HTR-8/SVneo (cell line): ENCODE measurements around the gene GABPB2.

ENCODE experiments used
- DNase-seq: peaks from one replicate; pipeline ENCODE4 v3.0.0; 2011; ENCODE audit warnings: low spot score, mixed read lengths; ENCODE audit not compliant: insufficient read length
- FAIRE-seq: peaks from 2 replicates; lab custom pipeline; 2011; peaks lifted over from hg19 to GRCh38; lab: Jason Lieb, UNC

GABPB2 gene

DNA sequence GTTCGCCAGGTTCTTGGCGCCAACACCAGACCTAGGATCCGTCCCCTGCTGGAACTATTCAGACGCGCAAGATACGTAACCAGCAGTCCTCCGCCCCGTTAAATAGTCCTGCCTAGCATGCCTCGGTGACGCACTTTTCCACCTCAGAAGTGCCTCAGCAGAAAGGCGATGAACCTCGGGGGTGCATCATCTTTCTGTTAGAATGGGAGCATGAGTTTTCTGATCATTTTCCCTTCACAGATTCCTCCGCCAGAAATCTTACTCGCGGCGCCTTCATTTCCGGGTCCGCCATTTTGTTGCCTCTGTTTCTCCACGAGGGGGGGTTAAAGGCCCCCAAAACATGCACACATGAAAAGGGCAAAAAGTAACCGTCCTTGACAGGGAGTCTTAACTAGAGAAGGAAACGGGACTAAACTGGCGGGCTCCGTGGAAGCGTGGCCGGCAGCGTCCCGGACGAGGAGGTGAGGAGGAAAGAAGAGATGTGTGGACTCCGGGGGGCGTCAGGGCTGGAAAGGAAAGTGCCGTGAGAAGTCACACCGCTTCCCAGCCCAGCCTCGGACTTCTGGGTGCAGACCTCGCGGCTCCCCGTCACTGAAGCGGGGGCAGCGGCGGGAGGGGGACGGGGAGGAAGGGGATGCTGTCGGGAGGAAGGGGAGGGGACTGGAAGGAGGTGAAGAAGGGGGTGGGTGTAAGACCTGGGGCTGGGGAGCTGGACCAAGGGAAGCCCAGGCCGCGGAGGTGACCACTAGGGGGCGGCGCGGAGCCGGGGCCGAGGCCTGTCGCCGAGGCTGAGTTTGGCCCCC lies at the start of gene GABPB2:
Gene GABPB2, plus strand, starts transcription at position 288 of the 803 bp plus-strand sequence. CDS start 17,429 bp downstream, outside the sequence.
- DNase-seq (peak; percentile 84), FAIRE-seq (peak; percentile 64)

DNA sequence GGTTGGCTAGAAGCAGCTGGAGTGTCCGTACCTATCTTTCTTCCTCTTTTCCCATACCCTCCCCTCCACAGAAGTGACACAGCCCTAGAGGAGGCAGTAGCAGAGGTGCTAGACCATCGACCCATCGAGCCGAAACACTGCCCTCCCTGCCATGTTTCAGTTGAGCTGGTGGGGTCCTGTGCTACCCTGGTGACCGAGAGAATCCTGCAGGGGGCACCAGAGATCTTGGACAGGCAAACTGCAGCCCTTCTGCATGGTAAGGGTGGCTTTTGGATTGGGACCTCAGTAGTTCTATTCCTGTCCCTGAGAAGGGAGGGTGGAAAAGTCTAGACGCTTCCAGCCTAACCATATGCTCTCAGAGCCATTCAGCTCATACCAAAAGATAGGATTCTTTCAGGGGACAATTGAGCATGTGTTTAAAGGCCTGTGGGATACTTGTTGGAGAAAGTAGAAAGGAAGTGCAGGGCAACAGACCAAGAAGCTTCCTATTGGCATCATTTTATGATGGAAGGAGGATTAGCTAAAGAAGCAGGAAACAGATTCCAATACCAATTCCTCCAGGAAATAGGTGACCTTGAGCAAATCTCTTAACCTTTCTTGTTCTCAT lies 45.9 kb upstream of the GABPB2 start:
- DNase-seq (peak; percentile 54), FAIRE-seq (no peak)

DNA sequence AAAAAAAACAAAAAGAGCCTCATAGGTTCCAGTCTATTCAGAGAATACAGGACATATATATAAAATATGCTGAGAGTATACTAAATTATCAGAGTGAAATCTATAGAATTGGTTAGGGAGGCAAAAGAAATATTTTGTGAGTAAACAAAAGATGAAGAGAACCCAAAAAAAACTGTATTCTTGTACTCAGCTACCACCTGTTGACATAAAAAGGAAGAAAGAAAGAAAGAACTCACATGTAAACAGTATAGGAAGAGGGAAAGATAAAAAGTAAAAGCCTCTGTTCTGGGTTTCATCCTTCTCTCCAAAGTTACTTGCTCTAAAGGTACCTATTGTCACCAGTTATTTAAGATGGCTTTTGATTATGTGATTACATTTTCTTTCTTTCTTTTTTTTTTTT lies 44.1 kb upstream of the GABPB2 start:
- DNase-seq (no peak), FAIRE-seq (no peak)

DNA sequence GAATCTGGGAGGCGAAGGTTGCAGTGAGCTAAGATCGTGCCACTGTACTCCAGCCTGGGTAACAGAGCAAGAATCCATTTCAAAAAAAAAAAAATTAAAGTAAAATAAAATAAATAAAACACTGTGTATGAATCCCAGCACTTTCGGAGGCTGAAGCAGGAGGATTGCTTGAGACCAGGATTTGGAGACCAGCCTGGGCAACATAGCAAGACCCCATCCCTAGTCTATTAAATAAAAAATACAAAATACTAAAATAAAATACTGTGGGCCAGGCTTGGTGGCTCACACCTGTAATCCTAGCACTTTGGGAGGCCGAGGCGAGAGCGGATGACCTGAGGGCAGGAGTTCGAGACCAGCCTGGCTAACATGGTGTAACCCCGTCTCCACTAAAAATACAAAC lies 38.4 kb upstream of the GABPB2 start:
- FAIRE-seq (no peak), DNase-seq (no peak)

DNA sequence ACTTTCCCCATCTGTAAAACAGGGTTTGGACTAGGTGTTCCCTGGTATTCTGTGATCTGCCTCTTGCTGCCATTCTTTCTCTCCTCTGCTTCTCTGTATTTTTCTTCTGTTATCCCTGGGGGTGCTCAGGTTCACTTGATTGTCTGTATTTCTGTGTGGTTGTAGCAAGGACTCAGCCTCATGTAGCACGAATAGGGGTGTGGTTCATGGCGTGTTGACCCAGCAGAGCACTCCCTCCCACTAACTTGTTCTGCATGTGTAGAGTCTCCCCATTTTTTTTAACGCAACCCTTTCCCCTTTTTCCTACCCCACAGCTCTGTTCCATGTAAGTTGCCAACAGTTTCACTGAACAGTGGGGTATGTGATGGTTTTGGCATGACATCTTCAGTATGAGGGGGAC lies 35.4 kb upstream of the GABPB2 start:
- DNase-seq: no peak
- no peak for FAIRE-seq

DNA sequence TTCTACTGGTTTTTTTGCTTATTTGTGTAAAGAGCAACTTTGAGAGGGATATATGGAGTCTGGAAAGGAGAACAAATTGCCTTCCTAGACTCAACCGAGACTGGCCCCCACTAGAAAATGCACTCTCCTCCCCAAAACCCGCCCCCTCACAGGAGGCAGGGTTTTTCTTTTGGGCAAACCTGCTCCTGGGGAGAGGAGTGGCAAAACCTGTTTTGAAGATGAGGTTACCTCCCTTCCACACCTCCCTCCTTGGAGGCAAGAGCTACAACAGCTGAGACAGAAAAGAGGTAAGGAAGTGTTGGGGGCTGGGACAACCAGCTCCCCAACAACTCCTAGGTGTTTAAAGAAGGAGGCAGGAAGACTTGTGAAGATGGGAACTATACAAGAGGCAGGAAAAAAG lies 34.2 kb upstream of the GABPB2 start, which contains the start of gene BNIPL:
Gene BNIPL, plus strand, starts transcription at position 231 of the 400 bp plus-strand sequence. Its CDS starts 140 bp downstream, at position 371.
- DNase-seq: no peak
- FAIRE-seq: no peak

DNA sequence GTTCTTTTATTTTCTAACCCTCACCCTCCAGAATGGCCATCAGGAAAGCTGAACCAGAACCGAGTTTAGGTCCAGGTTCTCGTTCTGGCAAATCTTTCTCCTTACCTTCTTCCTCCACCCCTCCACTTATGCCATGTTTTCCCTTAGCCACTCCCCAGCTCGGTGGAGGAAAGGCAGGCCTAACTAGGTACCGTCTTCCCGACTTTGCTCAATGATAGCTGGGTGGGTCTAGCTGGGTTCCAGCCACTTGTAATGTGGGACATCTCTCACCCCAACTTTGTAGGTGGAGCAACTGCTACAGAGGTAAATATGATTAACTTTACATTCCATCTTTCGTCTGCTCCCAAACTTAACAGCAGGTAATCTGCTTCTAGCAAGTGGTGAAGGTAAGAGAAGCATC lies 33.5 kb upstream of the GABPB2 start:
- FAIRE-seq (no peak), DNase-seq (no peak)

DNA sequence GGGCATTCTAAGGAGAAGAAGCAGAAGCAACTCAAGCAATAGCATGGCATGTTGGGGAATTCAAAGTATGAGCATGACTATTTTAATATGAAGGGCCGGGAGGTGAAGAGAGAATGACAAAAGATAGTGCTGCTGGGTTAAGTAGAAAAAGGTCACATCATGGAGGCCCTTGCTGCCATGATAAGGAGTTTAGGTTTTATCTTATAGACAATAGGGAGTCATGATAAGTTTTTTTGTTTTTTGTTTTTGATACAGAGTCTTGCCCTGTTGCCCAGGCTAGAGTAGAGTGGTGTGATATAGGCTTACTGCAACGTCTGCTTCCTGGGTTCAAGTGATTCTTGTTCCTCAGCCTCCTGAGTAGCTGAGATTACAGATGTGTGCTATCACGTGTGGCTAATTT lies 31.0 kb upstream of the GABPB2 start:
- FAIRE-seq (no peak), DNase-seq (no peak)

DNA sequence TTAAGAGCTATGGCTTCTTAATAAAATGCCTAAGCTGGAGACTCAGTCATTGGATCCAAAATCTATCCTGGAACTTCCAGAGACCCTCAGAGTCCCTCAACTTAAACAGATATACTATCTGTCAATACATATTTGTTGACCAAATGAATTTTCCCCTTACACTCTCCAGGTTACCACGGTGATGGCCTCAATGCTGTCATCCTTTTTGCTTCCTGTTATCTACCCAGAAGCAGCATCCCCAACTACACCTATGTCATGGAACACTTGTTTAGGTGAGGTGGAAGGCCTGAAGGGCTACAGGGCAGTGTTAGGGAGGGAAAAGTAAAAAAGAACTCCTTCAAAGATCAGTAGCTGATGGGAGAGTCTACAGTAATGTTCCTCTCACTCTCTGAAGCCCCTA lies 27.4 kb upstream of the GABPB2 start:
- DNase-seq (no peak), FAIRE-seq (no peak)

DNA sequence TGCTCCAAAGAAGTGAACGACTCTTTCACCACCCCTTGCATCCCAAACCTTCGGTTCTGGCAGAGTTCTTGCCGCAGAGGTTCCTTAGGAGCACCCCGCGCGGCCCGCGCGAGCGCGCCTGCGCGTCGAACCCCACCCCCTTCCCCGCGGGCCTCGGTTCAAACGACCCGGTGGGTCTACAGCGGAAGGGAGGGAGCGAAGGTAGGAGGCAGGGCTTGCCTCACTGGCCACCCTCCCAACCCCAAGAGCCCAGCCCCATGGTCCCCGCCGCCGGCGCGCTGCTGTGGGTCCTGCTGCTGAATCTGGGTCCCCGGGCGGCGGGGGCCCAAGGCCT lies 23.0 kb upstream of the GABPB2 start, which contains the start of gene C1orf56:
Gene C1orf56, plus strand, starts transcription at position 161 of the 334 bp plus-strand sequence. Its CDS starts 97 bp downstream, at position 258.
- DNase-seq: no peak
- FAIRE-seq: no peak

DNA sequence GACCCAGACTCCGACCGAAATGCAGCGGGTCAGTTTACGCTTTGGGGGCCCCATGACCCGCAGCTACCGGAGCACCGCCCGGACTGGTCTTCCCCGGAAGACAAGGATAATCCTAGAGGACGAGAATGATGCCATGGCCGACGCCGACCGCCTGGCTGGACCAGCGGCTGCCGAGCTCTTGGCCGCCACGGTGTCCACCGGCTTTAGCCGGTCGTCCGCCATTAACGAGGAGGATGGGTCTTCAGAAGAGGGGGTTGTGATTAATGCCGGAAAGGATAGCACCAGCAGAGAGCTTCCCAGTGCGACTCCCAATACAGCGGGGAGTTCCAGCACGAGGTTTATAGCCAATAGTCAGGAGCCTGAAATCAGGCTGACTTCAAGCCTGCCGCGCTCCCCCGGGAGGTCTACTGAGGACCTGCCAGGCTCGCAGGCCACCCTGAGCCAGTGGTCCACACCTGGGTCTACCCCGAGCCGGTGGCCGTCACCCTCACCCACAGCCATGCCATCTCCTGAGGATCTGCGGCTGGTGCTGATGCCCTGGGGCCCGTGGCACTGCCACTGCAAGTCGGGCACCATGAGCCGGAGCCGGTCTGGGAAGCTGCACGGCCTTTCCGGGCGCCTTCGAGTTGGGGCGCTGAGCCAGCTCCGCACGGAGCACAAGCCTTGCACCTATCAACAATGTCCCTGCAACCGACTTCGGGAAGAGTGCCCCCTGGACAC lies 22.5 kb upstream of the GABPB2 start:
- DNase-seq: no peak
- FAIRE-seq: no peak

DNA sequence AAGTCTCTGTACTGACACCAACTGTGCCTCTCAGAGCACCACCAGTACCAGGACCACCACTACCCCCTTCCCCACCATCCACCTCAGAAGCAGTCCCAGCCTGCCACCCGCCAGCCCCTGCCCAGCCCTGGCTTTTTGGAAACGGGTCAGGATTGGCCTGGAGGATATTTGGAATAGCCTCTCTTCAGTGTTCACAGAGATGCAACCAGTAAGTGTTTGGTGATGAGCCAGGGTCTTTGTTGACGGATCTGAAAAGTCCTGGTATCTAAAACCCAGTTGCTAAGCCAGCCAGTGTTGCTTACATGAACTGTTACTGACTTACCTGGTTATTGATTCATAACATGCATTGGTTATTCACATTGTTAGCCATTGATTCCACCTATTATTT lies 21.9 kb upstream of the GABPB2 start:
- DNase-seq (no peak), FAIRE-seq (no peak)

DNA sequence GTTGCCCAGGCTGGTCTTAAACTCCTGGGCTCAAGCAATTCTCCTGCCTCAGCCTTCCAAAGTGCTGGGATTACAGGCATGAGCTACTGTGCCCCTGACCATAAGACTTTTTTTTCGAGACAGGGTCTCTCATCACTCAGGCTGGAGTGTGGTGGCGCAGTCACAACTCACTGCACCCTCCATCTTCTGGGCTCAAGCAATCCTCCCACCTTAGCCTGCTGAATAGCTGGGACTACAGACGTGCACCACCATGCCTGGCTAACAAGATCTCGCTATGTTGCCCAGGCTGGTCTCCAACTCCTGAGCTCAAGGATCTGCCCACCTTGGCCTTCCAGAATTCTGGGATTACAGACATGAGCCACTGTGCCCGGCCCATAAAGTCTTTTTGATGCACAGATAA lies 21.1 kb upstream of the GABPB2 start:
- DNase-seq (no peak), FAIRE-seq (no peak)

DNA sequence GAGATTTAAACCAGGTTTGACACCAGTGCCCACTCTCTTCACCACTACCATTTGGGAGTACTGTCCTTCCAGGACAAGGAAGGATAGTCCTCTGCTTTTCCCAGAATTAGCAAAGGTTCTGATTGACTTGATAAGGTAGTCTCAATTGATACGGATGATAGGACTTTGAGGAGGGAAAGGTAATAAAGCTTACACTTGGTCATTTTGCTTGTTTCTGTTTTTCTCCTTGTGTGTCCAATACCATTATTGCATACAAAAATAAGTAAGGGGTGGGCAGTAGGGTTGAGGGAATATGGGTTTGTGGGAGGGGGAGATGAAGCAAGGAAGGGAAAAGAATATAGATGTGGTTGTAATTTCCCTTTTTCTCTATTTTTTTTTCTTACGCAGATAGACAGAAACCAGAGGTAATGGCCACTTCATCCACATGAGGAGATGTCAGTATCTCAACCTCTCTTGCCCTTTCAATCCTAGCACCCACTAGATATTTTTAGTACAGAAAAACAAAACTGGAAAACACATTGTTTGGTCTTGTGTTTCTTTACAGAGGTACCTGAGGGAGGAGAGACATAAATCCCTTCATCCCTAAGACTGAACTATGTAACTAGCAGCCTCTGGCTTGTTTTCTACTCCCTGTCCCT lies 20.4 kb upstream of the GABPB2 start:
- FAIRE-seq (no peak), DNase-seq (no peak)

DNA sequence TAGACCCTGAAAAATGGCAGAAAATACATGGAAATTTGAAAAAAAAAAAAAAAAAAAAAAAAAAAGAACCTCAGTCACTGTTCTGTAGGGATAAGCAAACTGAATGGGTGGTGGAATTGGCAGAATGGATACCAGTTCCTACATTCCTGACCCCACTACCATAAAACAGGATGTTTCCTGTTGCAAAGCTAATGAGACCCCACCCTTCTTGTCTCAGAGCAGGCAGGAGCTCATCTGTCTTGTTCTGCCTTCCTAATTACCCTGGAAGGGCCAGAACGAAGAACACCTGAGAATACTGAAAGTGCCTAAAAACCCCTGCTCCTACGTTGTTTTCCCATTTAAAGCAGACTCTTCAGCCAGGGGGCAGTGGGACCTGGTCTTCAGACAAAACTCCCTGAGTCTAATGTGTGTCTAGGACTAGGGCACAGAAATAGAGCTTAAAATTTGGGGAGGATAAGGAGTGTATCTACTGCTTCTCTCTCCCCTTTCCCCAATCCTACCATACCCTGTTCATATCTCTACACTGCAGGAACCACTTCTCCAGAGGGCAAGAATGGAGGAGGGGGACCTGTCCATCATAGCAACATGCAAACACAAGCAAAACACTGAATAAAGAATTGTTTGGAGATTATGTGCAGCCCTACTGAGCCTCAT lies 19.1 kb upstream of the GABPB2 start:
- FAIRE-seq (no peak), DNase-seq (no peak)

DNA sequence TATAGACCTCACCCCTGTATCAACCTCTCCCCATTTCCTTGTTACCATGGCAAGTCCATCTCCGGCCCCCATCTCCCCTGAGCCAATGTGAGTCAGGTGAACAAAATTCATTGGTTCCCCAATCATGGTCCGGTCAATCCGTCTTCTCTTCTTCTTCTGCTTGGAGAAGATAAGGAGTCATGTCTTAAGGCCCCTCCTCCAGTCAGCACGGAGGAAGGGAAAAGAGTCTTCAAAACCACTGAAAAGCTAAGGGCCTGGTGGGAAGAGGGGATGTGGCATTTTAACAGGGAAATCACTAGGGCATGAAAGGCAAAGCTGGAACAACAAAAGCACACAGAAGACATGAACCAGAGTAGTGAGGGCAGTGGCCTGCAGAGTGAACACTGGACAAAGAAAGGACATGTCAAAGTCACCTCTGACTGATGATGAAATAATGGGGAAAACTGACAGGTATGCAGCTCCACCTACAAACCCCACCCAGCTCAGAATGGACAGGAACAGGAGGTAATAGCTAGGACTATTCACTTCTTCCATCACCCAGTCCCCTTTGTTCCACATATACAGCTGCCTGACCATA lies 15.5 kb upstream of the GABPB2 start:
- no peak for FAIRE-seq
- no peak for DNase-seq

DNA sequence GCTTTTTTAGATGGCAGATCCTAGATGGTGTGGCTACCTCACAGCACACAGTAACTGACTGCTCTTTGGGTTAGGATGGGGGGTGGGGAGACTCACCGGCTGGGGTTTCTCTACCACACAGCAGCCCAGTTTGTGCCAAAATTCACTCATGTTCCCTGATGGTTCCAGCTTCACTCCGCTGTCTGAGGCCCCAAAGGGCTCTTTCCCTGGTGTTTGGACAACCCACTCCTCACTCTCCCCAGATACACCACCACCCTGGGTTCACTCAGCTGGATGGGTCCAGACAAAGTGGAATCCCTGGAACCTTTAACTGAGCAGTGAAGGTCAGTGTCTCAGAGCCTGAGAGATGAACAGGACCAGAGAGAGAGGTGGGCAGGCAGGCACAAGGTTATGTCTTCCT lies 15.0 kb upstream of the GABPB2 start:
- FAIRE-seq (no peak), DNase-seq (no peak)

DNA sequence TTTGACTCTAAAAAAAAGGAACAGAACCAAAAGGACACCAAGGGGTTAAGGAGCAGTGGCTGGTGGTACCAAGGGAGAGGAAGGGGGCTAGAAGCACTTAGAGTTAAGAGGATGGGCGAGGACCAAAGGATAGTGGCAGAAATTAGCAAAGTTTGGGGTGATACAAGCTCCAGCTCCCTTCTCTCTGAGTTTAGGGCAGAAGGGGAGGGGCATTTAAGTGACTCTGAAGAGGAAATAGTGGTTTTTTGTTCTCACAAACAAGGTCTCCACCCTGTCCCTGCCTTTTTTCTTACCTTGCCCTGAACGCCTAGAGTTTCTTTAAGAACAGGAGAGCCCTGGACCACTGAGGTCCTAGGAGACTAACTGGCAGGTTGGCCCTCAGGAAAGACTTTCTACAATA lies 14.4 kb upstream of the GABPB2 start:
- DNase-seq: no peak

DNA sequence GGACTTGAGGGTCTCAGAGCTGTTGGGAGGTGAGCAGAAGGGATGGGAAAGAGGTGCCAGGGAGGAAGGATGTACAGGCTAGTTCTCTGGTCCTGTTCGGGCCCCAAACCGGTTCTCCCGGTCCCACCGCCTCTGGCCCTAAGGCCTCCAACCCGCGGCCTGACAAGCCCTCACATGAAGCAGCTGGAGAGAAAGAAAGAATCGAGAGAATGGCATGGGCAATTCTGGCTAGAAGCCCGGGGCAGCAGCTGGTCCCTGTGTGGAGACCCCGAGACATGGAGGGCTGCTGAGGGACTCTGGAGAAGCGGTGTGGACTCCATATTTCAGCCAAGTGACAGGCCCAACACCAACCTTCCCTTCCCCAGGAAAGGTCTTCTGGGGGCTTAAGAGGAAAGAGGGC lies 11.9 kb upstream of the GABPB2 start:
- FAIRE-seq (no peak), DNase-seq (no peak)

More for the DNA sequence above, 14.4 kb upstream of the GABPB2 start:
- FAIRE-seq: no peak
